ENCODE data around the gene RIPK3.

The RIPK3 gene

DNA sequence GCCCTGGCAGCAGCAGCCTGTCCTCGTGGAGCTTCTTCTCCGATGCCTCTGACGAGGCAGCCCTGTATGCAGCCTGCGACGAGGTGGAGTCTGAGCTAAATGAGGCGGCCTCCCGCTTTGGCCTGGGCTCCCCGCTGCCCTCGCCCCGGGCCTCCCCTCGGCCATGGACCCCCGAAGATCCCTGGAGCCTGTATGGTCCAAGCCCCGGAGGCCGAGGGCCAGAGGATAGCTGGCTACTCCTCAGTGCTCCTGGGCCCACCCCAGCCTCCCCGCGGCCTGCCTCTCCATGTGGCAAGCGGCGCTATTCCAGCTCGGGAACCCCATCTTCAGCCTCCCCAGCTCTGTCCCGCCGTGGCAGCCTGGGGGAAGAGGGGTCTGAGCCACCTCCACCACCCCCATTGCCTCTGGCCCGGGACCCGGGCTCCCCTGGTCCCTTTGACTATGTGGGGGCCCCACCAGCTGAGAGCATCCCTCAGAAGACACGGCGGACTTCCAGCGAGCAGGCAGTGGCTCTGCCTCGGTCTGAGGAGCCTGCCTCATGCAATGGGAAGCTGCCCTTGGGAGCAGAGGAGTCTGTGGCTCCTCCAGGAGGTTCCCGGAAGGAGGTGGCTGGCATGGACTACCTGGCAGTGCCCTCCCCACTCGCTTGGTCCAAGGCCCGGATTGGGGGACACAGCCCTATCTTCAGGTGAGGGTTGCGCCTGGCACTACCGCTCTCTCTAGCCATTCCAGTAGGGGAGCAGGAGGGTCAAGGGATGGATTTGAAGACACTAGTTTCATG lies 30.3 kb upstream of the RIPK3 start:
- H3K36me3 ChIP-seq (ENCODE audit: control insufficient read depth, insufficient read depth, low read length), result peaks cover 22% of the 10 kb centered on the region
- no peak overlapping the region for H3K27ac ChIP-seq (ENCODE audit: insufficient read depth, low read depth, low read length, poor library complexity, severe bottlenecking)
- WGBS, 2 experiments, result 92 to 93% methylated on average over 32 of the region's 32 CpGs
- H3K4me3 ChIP-seq (ENCODE audit: insufficient read depth, low read depth, low read length), result no peak overlapping the region
- no peaks in the 10 kb centered on the region for H3K27me3 ChIP-seq (ENCODE audit: control insufficient read depth, insufficient read depth, low read length, poor library complexity, severe bottlenecking)
- peaks cover 4% of the 10 kb centered on the region for H3K4me1 ChIP-seq (ENCODE audit: control insufficient read depth, insufficient read depth, low read length)
- no peaks in the 10 kb centered on the region for H3K9me3 ChIP-seq (ENCODE audit: control insufficient read depth, low read length)

DNA sequence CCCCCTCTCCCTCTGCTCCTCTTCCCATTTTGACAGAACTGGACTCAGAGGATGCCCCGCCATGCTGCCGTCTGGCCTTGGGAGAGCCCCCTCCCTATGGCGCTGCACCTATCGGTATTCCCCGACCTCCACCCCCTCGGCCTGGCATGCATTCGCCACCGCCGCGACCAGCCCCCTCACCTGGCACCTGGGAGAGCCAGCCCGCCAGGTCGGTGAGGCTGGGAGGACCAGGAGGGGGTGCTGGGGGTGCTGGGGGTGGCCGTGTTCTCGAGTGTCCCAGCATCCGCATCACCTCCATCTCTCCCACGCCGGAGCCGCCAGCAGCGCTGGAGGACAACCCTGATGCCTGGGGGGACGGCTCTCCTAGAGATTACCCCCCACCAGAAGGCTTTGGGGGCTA lies 29.7 kb upstream of the RIPK3 start:
- Histone ChIP-seq H3K27me3 (ENCODE audit: control insufficient read depth, insufficient read depth, low read length, poor library complexity, severe bottlenecking) (no peaks in the 10 kb centered on the region), H3K4me3 (ENCODE audit: insufficient read depth, low read depth, low read length) (peak overlapping the region; percentile 90), H3K4me1 (ENCODE audit: control insufficient read depth, insufficient read depth, low read length) (peaks cover 4% of the 10 kb centered on the region), H3K27ac (ENCODE audit: insufficient read depth, low read depth, low read length, poor library complexity, severe bottlenecking) (peak overlapping the region; percentile 52), H3K36me3 (ENCODE audit: control insufficient read depth, insufficient read depth, low read length) (peaks cover 22% of the 10 kb centered on the region), H3K9me3 (ENCODE audit: control insufficient read depth, low read length) (no peaks in the 10 kb centered on the region)
- WGBS, 2 experiments, result 87 to 89% methylated on average over 20 of the region's 20 CpGs

DNA sequence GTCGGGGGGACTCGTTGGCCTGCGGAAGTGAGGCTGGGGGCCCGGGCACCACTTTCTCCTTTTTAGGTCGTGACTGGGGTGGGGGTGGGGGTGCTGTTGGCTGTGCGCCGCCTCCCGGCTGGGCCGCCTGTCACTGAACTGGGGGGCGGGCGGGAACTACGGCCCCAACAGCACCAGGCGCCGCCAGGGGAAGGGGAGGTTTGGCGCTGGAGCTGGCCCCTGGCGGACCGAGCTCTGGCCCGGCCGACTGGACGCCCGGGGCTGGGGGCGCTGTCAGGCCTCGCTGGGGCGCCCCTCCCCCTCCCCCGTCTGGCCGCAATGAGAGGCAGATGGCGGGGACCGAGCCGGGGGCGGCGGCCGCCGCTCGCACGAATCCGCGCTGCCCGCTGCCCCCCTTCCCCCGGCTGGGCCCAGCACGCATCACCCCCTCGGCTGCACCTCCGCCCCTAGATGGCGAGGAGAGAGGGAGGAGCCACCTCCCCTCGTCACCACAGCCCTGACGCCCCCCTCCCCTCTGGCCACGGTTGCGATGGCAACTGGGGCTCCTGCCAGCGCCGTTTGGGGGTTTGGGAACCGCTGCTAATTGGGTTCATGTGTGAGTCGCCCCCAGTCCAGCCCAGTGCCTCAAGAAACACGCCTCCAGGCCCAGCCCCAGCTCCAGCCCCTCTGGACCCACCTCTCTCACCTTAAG lies 28.9 kb upstream of the RIPK3 start:
- Histone ChIP-seq H3K4me1 (ENCODE audit: control insufficient read depth, insufficient read depth, low read length) (peaks cover 4% of the 10 kb centered on the region), H3K27ac (ENCODE audit: insufficient read depth, low read depth, low read length, poor library complexity, severe bottlenecking) (peak overlapping the region; percentile 52), H3K27me3 (ENCODE audit: control insufficient read depth, insufficient read depth, low read length, poor library complexity, severe bottlenecking) (no peaks in the 10 kb centered on the region), H3K9me3 (ENCODE audit: control insufficient read depth, low read length) (no peaks in the 10 kb centered on the region), H3K4me3 (ENCODE audit: insufficient read depth, low read depth, low read length) (peak overlapping the region; percentile 90), H3K36me3 (ENCODE audit: control insufficient read depth, insufficient read depth, low read length) (peaks cover 20% of the 10 kb centered on the region)
- WGBS, 2 experiments, result 0 to 1% methylated on average over 52 of the region's 52 CpGs

DNA sequence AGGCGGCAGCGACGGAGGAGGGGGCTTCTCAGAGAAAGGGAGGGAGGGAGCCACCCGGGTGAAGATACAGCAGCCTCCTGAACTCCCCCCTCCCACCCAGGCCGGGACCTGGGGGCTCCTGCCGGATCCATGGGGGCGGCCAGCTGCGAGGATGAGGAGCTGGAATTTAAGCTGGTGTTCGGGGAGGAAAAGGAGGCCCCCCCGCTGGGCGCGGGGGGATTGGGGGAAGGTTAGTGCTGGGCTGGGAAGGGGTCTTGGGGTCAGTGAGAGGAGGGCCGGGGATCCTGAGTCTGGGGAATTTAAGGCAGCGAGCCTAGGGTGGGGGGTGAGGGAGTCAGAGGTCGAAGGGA lies 28.4 kb upstream of the RIPK3 start:
- WGBS, 2 experiments, result 0 to 1% methylated on average over 14 to 15 of the region's 15 CpGs

DNA sequence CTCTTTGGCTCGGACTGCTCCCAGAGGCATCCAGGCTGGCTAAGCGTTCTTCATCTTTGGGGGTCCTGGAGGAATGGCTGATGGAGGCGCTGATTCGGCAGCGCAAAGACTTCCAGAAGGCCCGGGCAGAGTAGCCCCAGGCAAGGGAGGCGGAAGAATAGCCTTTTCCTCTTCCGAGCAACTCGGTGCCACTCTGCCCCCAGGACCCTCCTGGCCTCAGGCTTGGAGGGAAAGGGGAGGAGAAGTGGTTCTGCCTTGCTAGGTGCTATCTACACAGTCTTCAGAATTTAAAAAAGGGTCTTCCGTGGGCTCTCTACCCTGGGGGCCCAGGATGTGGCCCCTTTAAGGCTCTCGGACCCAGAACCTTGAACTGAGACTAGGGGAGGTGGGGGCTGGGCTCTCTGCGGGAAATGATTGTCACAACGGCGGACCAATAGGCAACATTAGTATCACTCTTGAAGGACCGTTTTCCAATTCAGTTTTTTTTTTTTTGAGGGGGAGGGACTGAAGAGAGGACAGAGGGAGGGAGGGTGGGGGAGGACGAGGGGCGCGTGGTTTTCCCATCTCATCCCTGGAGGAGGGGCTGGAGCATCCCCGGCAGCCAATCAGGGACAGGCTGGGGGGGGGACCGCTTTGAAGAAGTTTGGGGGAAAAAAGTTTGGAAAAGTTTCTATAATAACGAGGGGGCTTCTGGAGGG lies 27.9 kb upstream of the RIPK3 start, which contains the start of gene NFATC4:
Gene NFATC4 (plus strand): TSS at position 671 of the 698 bp plus-strand sequence. CDS start 157 bp downstream, outside the sequence.
- peak within 1 kb of the TSS; percentile 90 for H3K4me3 ChIP-seq (ENCODE audit: insufficient read depth, low read depth, low read length)
- peak within 1 kb of the TSS; percentile 93 for H3K27ac ChIP-seq (ENCODE audit: insufficient read depth, low read depth, low read length, poor library complexity, severe bottlenecking)
- 1% methylated on average over 21 of the region's 21 CpGs for WGBS, 2 experiments
- H3K36me3 ChIP-seq (ENCODE audit: control insufficient read depth, insufficient read depth, low read length), result peaks cover 10% of the 10 kb centered on the region
- H3K4me1 ChIP-seq (ENCODE audit: control insufficient read depth, insufficient read depth, low read length), result peaks cover 4% of the 10 kb centered on the region
- H3K27me3 ChIP-seq (ENCODE audit: control insufficient read depth, insufficient read depth, low read length, poor library complexity, severe bottlenecking), result peaks cover 4% of the 10 kb centered on the region
- no peaks in the 10 kb centered on the region for H3K9me3 ChIP-seq (ENCODE audit: control insufficient read depth, low read length)

More for the DNA sequence above, 28.4 kb upstream of the RIPK3 start:
- peak overlapping the region; percentile 30 for H3K27ac ChIP-seq (ENCODE audit: insufficient read depth, low read depth, low read length, poor library complexity, severe bottlenecking)
- H3K4me1 ChIP-seq (ENCODE audit: control insufficient read depth, insufficient read depth, low read length), result peaks cover 4% of the 10 kb centered on the region
- H3K36me3 ChIP-seq (ENCODE audit: control insufficient read depth, insufficient read depth, low read length), result peaks cover 15% of the 10 kb centered on the region
- peaks cover under 1% of the 10 kb centered on the region for H3K27me3 ChIP-seq (ENCODE audit: control insufficient read depth, insufficient read depth, low read length, poor library complexity, severe bottlenecking)
- no peaks in the 10 kb centered on the region for H3K9me3 ChIP-seq (ENCODE audit: control insufficient read depth, low read length)
- H3K4me3 ChIP-seq (ENCODE audit: insufficient read depth, low read depth, low read length), result peak overlapping the region; percentile 90

DNA sequence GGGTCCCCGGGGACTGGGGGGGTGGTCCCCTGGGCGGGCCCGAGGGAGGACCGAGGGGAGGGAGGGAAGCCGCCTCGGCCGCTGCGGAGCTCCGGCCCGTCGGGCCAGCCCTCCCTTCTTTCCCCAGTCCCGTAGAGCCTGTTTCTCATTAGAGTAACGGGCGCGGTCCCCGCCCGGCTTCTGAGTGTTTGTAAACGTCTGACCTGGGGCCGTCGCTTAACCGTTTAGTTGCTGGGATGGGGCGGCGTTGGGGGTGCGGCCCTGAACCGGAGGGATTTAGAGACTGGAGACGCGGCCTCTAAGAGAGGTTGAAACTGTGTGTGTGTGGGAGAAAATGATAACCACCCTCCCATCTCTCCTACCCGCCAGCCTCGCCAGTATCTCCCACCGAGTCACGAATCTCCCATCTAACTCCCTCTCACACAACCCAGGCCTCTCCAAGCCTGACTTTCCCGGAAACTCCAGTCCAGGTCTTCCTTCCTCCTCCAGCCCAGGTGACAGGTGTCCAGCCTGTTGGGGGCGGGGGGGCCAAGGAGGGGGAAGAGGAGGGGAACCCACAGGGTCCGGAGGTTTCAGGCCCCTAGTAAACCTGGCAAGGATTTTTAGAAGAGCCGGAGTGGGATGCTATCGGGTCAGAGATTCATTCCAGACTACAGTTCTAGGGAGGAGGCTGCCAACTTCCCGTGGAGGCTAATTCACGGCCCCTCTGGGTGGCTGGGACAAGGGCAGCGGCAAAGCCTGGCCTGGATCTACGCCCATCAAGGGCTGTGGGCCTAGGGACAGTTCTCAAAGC lies 27.1 kb upstream of the RIPK3 start:
- WGBS, 2 experiments, result 0% methylated on average over 38 to 40 of the region's 40 CpGs
- H3K4me3 ChIP-seq (ENCODE audit: insufficient read depth, low read depth, low read length), result peak overlapping the region; percentile 90
- H3K4me1 ChIP-seq (ENCODE audit: control insufficient read depth, insufficient read depth, low read length), result peaks cover 4% of the 10 kb centered on the region
- peak overlapping the region; percentile 93 for H3K27ac ChIP-seq (ENCODE audit: insufficient read depth, low read depth, low read length, poor library complexity, severe bottlenecking)
- H3K9me3 ChIP-seq (ENCODE audit: control insufficient read depth, low read length), result no peaks in the 10 kb centered on the region
- peaks cover 3% of the 10 kb centered on the region for H3K36me3 ChIP-seq (ENCODE audit: control insufficient read depth, insufficient read depth, low read length)
- peaks cover 10% of the 10 kb centered on the region for H3K27me3 ChIP-seq (ENCODE audit: control insufficient read depth, insufficient read depth, low read length, poor library complexity, severe bottlenecking)

DNA sequence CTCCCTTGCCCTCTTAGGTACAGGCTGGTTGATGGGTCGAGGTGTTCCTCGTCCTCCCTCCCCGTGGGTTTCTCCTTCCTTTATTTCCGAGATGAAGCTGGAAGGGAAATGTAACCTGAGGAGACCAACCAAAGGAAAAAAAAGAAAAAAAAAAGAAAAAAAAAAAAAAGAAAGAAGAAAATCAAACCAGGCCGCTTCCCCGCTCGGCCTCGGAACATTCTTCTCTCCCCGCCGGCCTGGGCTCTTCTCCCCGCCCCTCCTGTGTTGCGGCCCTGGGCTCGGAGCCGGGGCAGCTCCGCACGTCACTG lies 26.6 kb upstream of the RIPK3 start:
- Histone ChIP-seq H3K27me3 (ENCODE audit: control insufficient read depth, insufficient read depth, low read length, poor library complexity, severe bottlenecking) (peaks cover 15% of the 10 kb centered on the region), H3K4me3 (ENCODE audit: insufficient read depth, low read depth, low read length) (peak overlapping the region; percentile 90), H3K9me3 (ENCODE audit: control insufficient read depth, low read length) (no peaks in the 10 kb centered on the region), H3K4me1 (ENCODE audit: control insufficient read depth, insufficient read depth, low read length) (peaks cover 4% of the 10 kb centered on the region), H3K36me3 (ENCODE audit: control insufficient read depth, insufficient read depth, low read length) (no peaks in the 10 kb centered on the region), H3K27ac (ENCODE audit: insufficient read depth, low read depth, low read length, poor library complexity, severe bottlenecking) (peak overlapping the region; percentile 93)
- 0% methylated on average over 15 to 16 of the region's 16 CpGs for WGBS, 2 experiments

DNA sequence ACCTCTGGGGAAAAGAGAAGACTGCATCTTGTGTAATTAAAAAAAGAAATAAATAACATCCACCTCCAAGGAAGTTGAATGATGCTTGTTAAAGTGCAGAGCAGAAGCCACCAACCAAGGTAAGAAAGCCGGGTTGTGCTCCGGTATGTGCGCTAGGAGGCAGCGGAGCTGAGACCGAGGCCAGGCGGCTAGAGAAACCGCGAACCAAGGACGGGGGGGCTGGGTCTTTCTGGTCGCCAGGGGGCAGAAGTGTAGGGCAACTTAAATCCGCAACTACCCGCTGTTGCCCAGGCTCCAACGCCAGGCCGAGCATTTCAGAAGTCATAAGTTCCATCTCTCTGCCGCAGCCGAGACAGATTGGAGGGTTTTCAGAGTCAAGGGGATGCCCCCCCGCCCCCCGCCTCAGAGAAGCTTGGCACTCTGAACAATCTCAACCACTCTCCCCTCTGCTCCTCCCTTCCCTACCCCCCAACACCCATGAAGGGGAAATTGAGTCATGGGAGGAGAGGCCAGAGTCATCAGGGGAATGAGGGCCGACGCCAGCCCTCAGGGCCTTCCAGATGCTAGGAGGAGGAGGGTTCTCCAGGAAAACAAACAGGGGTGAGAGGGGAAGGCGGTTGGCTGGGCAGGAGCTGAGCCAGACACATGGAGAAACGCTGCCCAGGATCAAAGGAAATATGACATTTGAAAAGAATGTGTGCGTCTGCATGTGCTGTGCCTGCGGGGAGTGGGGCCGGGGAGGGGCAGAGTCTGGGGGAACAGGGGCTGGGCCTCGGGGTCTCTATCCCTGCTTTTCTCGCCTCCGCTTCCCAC lies 26.0 kb upstream of the RIPK3 start:
- no peaks in the 10 kb centered on the region for H3K9me3 ChIP-seq (ENCODE audit: control insufficient read depth, low read length)
- H3K4me3 ChIP-seq (ENCODE audit: insufficient read depth, low read depth, low read length), result peak overlapping the region; percentile 90
- peaks cover under 1% of the 10 kb centered on the region for H3K4me1 ChIP-seq (ENCODE audit: control insufficient read depth, insufficient read depth, low read length)
- 1 to 2% methylated on average over 27 to 28 of the region's 28 CpGs for WGBS, 2 experiments
- H3K27ac ChIP-seq (ENCODE audit: insufficient read depth, low read depth, low read length, poor library complexity, severe bottlenecking), result no peak overlapping the region
- H3K27me3 ChIP-seq (ENCODE audit: control insufficient read depth, insufficient read depth, low read length, poor library complexity, severe bottlenecking), result peaks cover 21% of the 10 kb centered on the region
- H3K36me3 ChIP-seq (ENCODE audit: control insufficient read depth, insufficient read depth, low read length), result no peaks in the 10 kb centered on the region

DNA sequence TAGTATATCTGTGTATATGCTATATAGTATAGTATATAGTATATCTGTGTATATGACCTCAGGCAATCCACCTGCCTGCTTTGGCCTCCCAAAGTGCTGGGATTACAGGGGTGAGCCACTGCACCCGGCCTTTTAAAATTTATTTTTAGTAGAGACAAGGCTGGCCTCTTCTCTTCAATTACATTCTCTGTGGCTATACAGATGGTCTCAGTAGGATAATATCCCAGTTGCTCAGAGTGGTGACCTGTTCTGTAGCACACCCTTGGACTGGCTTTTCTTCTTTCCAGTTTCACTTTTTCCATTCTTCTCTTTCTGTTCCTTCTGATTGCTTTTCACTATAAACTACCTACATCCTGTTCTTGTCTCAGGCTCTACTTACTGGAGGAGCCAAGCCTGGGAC lies 25.1 kb upstream of the RIPK3 start:
- Histone ChIP-seq H3K27me3 (ENCODE audit: control insufficient read depth, insufficient read depth, low read length, poor library complexity, severe bottlenecking) (peaks cover 25% of the 10 kb centered on the region), H3K27ac (ENCODE audit: insufficient read depth, low read depth, low read length, poor library complexity, severe bottlenecking) (no peak overlapping the region), H3K4me3 (ENCODE audit: insufficient read depth, low read depth, low read length) (no peak overlapping the region), H3K9me3 (ENCODE audit: control insufficient read depth, low read length) (no peaks in the 10 kb centered on the region), H3K4me1 (ENCODE audit: control insufficient read depth, insufficient read depth, low read length) (no peaks in the 10 kb centered on the region), H3K36me3 (ENCODE audit: control insufficient read depth, insufficient read depth, low read length) (no peaks in the 10 kb centered on the region)
- 86 to 92% methylated on average over 1 of the region's 1 CpG for WGBS, 2 experiments

Measured in ectodermal cell (in vitro differentiated cells).